Vagina (tissue), 2 donors: ENCODE data around the gene KRT25.

ENCODE experiments used
- CTCF ChIP-seq, 3 experiments: fragments of 450-650 bp in 2 of 3; fragments of 200-600 bp in 1 of 3; sonication (generic) in 1 of 3; IDR thresholded peaks; one replicate each; pipeline ENCODE4 v1.5.1; 2017 to 2019; ENCODE audit warnings: antibody characterized with exemption in 3 of 3, mild to moderate bottlenecking in 2 of 3, moderate library complexity in 2 of 3
- POLR2A ChIP-seq, 2 donors: fragments of 450-650 bp; IDR thresholded peaks; one replicate each; pipeline ENCODE4 v1.6.1; 2017; ENCODE audit warnings: antibody characterized with exemption in 2 of 2, mild to moderate bottlenecking in 2 of 2, moderate library complexity in 2 of 2

DNA sequence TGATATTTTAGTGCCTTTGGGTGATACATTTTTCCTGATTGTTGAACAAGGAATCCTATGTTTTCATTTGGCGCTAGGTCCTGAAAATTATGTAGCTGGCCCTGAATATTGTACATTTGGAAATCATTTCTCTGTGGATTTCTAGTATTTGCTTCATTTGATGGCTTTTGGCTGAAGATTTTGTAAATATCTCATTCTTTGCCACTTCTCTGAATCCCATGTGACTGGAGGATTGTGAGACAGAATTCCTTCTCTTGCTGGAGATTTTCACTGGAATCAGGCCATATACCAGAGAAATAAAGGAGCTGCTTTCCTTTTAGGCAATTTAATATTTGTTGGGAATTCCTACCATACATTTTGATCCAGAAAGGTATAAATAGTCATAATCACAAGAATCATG is 36.0 kb upstream of the KRT25 start:
- TF ChIP-seq CTCF (IDR thresholded peaks at IDR 0.05), result no peak
- TF ChIP-seq POLR2A (IDR thresholded peaks at IDR 0.05), result no peak
